Tibial artery (tissue), 4 donors: ENCODE measurements around the gene THAP9.
A peak's percentile ranks its signal among the peaks of the same experiment; 100 is the strongest.

Source experiments
- DNase-seq, 2 donors: peaks; one replicate each; pipeline ENCODE4 v3.0.0-alpha.2; 2019
- H3K27ac ChIP-seq, 2 donors: fragments of 200-600 bp; sonication (generic) in 1 of 2; 1 replicate in 1 of 2; 2 replicates in 1 of 2; pipeline ENCODE4 v1.5.1; 2018 to 2019; ENCODE audit warnings: mild to moderate bottlenecking in 1 of 2
- H3K27me3 ChIP-seq, 2 donors: fragments of 200-600 bp; sonication (generic) in 1 of 2; one replicate each; pipeline versions ENCODE4 v1.5.1 to v1.6.0; 2016 to 2019
- H3K36me3 ChIP-seq, 3 donors: fragments of 200-600 bp; sonication (generic) in 2 of 3; one replicate each; pipeline ENCODE4 v1.5.1; 2016 to 2019; ENCODE audit warnings: mild to moderate bottlenecking in 2 of 3
- H3K4me1 ChIP-seq, 4 donors: fragments of 200-600 bp; sonication (generic) in 2 of 4; 1 replicate in 3 of 4; 2 replicates in 1 of 4; pipeline ENCODE4 v1.5.1; 2016 to 2019
- H3K4me3 ChIP-seq, 2 donors: fragments of 200-600 bp; sonication (generic) in 1 of 2; 1 replicate in 1 of 2; 2 replicates in 1 of 2; pipeline ENCODE4 v1.5.1; 2018 to 2019; ENCODE audit warnings: mild to moderate bottlenecking in 2 of 2
- H3K9me3 ChIP-seq, 3 donors: fragments of 200-600 bp; sonication (generic) in 1 of 3; one replicate each; pipeline ENCODE4 v1.5.1; 2016 to 2019
- CTCF ChIP-seq, 2 experiments: fragments of 200-600 bp in 1 of 2; fragments of 450-650 bp in 1 of 2; IDR thresholded peaks; one replicate each; pipeline ENCODE4 v1.5.1; 2017 to 2019; ENCODE audit warnings: antibody characterized with exemption in 2 of 2, mild to moderate bottlenecking in 1 of 2, moderate library complexity in 1 of 2
- intact Hi-C: fragments of 100-400 bp; cut with DNase I; formaldehyde crosslinking; loops from one replicate; pipeline ENCODE4 v1.15.0; 2023; ENCODE audit warnings: low total_unique reads

Gene THAP9

DNA sequence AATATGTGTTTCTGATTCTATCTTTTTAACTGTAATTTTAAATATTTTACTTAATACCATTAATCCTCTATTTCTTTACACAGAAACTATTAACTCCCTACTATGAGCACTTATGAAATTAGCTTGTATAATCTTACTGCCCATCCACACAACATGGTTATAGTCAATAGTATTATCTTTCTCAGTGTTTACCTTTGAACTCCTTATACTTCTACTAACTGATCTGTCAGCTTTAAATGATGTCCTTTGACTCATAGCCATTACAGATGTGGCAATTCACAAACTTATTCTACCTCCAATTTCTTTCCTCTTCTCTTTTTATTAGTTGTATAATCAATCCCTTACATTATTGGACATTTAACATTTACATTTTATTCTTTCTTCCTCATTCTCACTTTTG, 15.1 kb upstream of the THAP9 start:
- Histone ChIP-seq H3K4me3 (no peak overlapping the region), H3K27me3 (no peaks in the 10 kb centered on the region), H3K9me3 (no peaks in the 10 kb centered on the region), H3K4me1 (peaks cover 0 to 47% (median 18%) of the 10 kb centered on the region in 4 donors), H3K27ac (no peak overlapping the region), H3K36me3 (peaks cover 0 to 4% (median under 1%) of the 10 kb centered on the region in 3 donors)
- intact Hi-C loops = no loop called here
- no peak for DNase-seq
- TF ChIP-seq CTCF (IDR thresholded peaks at IDR 0.05) = no peak

GRCh38 chr4:82886147-82886942, 14.2 kb upstream of the THAP9 start:
- no peak overlapping the region for H3K4me3 ChIP-seq
- no peak for TF ChIP-seq CTCF (IDR thresholded peaks at IDR 0.05)
- peaks cover 0 to 47% (median 18%) of the 10 kb centered on the region in 4 donors for H3K4me1 ChIP-seq

GRCh38 chr4:82889287-82889686, 11.2 kb upstream of the THAP9 start:
- no peaks in the 10 kb centered on the region for H3K27me3 ChIP-seq
- intact Hi-C loops = no loop called here
- DNase-seq = no peak
- peak overlapping the region in 1 of 2 donors; percentile 93 for H3K27ac ChIP-seq
- peaks cover 0 to 50% (median 23%) of the 10 kb centered on the region in 4 donors for H3K4me1 ChIP-seq
- no peaks in the 10 kb centered on the region for H3K9me3 ChIP-seq
- H3K4me3 ChIP-seq = peak overlapping the region; percentile 80 to 87
- no peak for TF ChIP-seq CTCF (IDR thresholded peaks at IDR 0.05)
- H3K36me3 ChIP-seq = peaks cover 0 to 7% (median 7%) of the 10 kb centered on the region in 3 donors

More at GRCh38 chr4:82886147-82886942, 14.2 kb upstream of the THAP9 start:
- intact Hi-C loops = no loop called here
- DNase-seq = no peak
- H3K27ac ChIP-seq = peak overlapping the region in 1 of 2 donors; percentile 24
- H3K9me3 ChIP-seq = no peaks in the 10 kb centered on the region
- H3K36me3 ChIP-seq = no peaks in the 10 kb centered on the region
- H3K27me3 ChIP-seq = no peaks in the 10 kb centered on the region

DNA sequence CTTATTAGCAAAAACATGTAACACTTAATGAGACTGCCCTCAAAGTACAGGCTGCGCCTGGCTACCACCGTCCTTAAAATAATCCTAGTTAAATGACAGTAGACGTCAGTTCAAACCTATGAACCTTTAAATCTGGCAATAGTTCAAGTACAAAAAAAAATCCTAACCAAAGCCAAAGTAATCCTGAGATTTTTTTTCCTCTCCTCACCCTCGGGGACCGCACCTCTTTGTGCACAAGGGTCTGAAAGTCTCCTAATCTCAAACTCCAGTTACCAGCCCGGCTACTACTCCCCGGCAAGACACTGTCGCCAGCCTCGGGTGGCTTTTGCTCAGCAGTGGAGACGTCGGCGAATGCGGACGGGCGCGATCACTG, 10.0 kb upstream of the THAP9 start:
- Histone ChIP-seq H3K4me3 (peak overlapping the region; percentile 80 to 87), H3K36me3 (peaks cover 0 to 17% (median 7%) of the 10 kb centered on the region in 3 donors), H3K27me3 (no peaks in the 10 kb centered on the region), H3K4me1 (peaks cover 0 to 44% (median 22%) of the 10 kb centered on the region in 4 donors), H3K9me3 (no peaks in the 10 kb centered on the region), H3K27ac (peak overlapping the region; percentile 92 to 93)
- no peak for DNase-seq
- intact Hi-C loops = no loop called here
- TF ChIP-seq CTCF (IDR thresholded peaks at IDR 0.05) = no peak

DNA sequence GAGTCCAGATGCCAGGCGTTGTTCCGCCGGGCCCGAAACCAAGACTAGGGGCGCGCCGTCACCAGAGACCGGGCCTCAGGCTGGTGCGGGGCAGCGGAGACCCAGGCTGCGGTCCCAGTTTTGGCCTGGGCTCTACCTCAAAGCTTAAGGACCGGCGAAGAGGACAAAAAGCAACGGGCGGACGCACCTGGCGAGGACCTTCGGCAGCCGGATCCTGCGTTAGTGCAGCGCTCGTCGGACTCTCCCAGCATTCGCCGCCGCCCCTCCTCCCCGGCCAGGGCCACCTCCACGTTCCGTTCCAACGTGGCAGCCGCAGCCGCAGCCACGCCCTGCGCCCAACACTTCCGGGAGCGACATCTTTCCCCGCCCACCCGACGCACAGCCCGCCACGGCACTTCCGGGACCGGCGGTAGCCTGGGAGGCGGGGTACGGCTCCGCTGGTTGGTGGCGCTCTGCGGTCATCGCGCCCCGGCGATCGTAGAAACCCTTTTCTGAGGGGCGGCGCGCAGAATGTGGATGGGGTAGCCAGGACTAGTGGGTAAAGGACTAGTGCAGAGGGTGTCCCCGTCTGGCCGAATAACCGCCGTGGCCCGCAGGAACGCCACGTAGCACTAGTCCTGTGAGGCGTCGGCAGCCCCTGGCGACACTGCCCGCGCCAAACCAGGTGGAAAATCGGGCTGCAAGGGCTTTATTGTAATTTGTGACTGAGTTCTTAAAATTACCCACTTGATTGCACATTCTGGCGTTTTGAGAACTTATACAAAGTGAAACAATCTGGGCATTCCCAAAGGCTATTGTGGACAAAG, 9.4 kb upstream of the THAP9 start, which contains the start of gene SEC31A:
TSS of gene SEC31A (minus strand) at position 253 of the 806 bp plus-strand sequence. CDS start 9,217 bp downstream, outside the sequence.
- DNase-seq = peak; percentile 94 to 97
- Histone ChIP-seq H3K9me3 (no peaks in the 10 kb centered on the region), H3K27ac (peak within 1 kb of the TSS; percentile 92 to 93)

More for the DNA sequence above, 9.4 kb upstream of the THAP9 start, which contains the start of gene SEC31A:
- Histone ChIP-seq H3K36me3 (peaks cover 0 to 18% (median 7%) of the 10 kb centered on the region in 3 donors), H3K4me1 (peaks cover 0 to 39% (median 19%) of the 10 kb centered on the region in 4 donors), H3K4me3 (peak within 1 kb of the TSS; percentile 80 to 87), H3K27me3 (no peaks in the 10 kb centered on the region)
- intact Hi-C loops = no loop called here
- peak in 1 of 2 experiments; percentile 4 for TF ChIP-seq CTCF (IDR thresholded peaks at IDR 0.05)
